ENCODE data around the gene BORCS5. TPM values are rescaled to one million over a fixed set of nuclear protein-coding genes. Genes with fewer than 3 reads are reported as not detected.

The BORCS5 gene
- total RNA-seq, 8 experiments from 2014 or later, result 7.7 to 28.2 (median 17.8) TPM

DNA sequence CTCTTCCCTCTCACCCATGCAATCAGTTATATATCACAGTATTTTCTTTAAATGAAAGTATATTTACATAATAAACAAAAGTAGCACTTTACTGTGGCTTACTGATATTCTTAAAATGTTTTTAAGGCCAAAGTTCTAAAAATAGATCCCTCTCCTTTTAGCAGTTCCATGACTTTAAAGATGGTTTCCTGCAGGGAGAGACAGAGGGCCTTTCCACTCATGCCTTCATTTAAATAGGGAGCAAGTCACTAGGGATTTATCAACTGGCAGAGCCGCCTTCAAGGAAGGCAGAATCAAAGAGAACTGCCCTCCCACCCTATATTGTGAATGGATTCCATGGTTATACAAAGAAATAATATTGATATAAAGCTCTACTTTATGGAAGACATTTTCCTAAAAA, 150.2 kb downstream of the BORCS5 start:
- no peak overlapping the region for H3K4me3 ChIP-seq
- in situ Hi-C loops (cut with MboI; ENCODE audit: low pct_unique_long_range_greater_than_20kb in 2 of 9, low sequenced_read_pairs in 9 of 9, unreplicated experiment in 9 of 9), result loop anchor here in 1 of 9 experiments (25.0 kb wide), 1 partner anchor 205 kb away; the partner anchor contains the start of gene CDKN1B
- no peak overlapping the region for H3K27ac ChIP-seq
- 38 to 89% (median 56%) methylated on average over 1 of the region's 1 CpG; no CpG with 5 or more reads in 5 of the 10 experiments for WGBS, 10 experiments
- peaks cover 11 to 18% of the 10 kb centered on the region in 2 donors for H3K4me1 ChIP-seq (replicated peaks in 1 of 2)
- no peak for ATAC-seq (replicated peaks in 6 of 8)

DNA sequence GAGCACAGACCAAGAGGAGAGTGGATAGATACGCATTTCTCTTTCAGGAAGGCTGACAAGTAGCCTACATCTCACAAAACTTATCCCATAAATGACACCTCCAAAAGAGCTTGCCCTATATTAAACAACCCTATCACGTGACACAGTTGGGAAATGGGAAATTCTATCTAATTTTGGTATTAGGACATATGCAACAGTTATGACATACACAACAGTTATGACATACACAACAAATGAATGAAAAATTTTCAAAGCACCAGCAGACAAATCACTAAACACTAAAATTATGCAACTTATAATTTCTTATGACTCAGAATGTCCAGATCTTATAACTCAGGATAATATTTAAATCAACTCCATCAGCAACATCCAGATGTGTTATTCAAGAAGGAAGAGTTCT, 151.7 kb downstream of the BORCS5 start:
- ATAC-seq (replicated peaks in 6 of 8), result no peak
- peaks cover 11 to 29% of the 10 kb centered on the region in 2 donors for H3K4me1 ChIP-seq (replicated peaks in 1 of 2)
- H3K4me3 ChIP-seq, result no peak overlapping the region
- in situ Hi-C loops (cut with MboI; ENCODE audit: low pct_unique_long_range_greater_than_20kb in 2 of 9, low sequenced_read_pairs in 9 of 9, unreplicated experiment in 9 of 9), result loop anchor here in 1 of 9 experiments (25.0 kb wide), 1 partner anchor 204 kb away; the partner anchor contains the start of gene CDKN1B
- H3K27ac ChIP-seq, result no peak overlapping the region
- WGBS, 10 experiments, result 90 to 100% (median 100%) methylated on average over 1 to 2 of the region's 2 CpGs; no CpG with 5 or more reads in 3 of the 10 experiments

DNA sequence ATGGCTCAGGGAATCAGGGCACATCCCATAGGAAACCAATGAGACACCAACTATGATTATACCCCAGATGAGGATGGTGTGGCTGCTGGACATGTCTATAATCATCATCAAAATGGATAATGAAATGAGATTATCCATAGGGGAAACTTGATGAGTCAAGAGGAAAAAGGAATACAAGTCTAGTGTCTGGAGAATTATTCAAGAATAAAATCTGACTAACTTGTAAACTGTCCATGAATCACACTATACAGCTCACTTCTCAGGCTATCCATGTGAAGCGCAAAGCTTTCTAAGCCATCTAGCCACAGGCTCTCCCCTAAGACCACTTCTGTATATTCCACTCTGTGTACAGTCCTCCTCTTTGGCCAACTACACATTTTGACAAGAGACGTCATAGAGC, 153.3 kb downstream of the BORCS5 start:
- H3K4me3 ChIP-seq, result no peak overlapping the region
- WGBS, 10 experiments, result 25 to 100% (median 86%) methylated on average over 1 to 2 of the region's 2 CpGs; no CpG with 5 or more reads in 3 of the 10 experiments
- in situ Hi-C loops (cut with MboI; ENCODE audit: low pct_unique_long_range_greater_than_20kb in 2 of 9, low sequenced_read_pairs in 9 of 9, unreplicated experiment in 9 of 9), result loop anchor here in 1 of 9 experiments (25.0 kb wide), 1 partner anchor 202 kb away; the partner anchor contains the start of gene CDKN1B
- ATAC-seq (replicated peaks in 6 of 8), result peak in 1 of 8 experiments; percentile 63
- no peak overlapping the region for H3K27ac ChIP-seq
- H3K4me1 ChIP-seq (replicated peaks in 1 of 2), result peaks cover 15 to 39% of the 10 kb centered on the region in 2 donors

DNA sequence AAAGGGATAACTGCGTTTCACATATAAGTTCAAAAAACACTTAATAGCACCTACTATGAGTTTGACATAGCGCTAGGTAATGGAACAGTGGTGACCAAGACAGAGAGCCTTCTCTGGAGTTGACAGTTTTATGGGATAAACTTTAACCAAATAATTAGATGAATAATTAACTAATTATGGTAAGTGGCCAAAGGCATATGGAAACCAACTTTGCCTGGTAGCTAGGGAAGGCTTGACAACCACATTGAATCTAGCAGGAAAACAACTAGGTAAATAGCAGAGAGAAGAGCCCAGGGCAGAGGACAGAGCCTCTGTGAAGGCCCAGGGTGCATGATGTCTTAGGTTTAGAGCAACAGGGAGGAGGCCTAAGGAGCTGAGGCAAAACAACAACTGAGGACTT, 153.7 kb downstream of the BORCS5 start:
- no peak for ATAC-seq (replicated peaks in 6 of 8)
- Histone ChIP-seq H3K4me3 (no peak overlapping the region), H3K4me1 (replicated peaks in 1 of 2) (peaks cover 15 to 37% of the 10 kb centered on the region in 2 donors), H3K27ac (no peak overlapping the region)
- in situ Hi-C loops (cut with MboI; ENCODE audit: low pct_unique_long_range_greater_than_20kb in 2 of 9, low sequenced_read_pairs in 9 of 9, unreplicated experiment in 9 of 9), result loop anchor here in 1 of 9 experiments (25.0 kb wide), 1 partner anchor 202 kb away; the partner anchor contains the start of gene CDKN1B
- 50 to 100% (median 100%) methylated on average over 1 to 2 of the region's 2 CpGs; no CpG with 5 or more reads in 2 of the 10 experiments for WGBS, 10 experiments

DNA sequence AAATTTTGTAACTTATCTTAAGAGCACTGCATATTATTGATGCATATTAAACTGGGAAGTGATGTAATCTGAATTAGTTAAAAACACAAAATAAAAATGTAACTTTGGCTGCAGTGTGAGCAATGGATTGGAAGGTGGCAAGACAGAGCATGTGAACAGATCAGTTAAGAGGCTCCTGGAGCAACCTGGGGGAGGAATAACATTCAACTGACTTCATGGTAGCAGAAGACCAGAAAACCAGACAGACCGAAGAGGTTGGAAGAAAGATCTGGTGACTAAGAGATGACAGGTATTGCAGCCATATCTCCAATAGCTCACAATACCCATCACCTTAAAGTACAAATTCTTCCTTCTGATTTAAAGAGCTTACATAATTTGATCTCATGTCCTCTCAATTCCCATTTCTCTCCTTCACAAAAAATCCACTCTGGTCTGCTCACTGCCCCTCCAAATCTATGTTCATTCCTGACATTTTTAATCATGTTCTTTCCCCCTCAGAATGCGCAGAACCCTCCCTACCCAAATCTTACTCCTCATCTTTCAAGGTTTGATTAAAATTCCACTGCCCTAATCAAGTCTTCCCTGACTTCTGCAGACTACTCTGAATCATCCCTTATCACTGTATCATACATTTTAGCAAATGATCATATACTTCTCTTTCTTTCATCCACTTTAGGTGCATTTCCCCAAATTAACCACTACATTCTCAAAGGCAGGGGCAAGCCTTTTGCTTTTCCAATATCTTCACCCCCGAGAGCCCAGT, 154.3 kb downstream of the BORCS5 start:
- no peak overlapping the region for H3K27ac ChIP-seq
- peaks cover 9 to 32% of the 10 kb centered on the region in 2 donors for H3K4me1 ChIP-seq (replicated peaks in 1 of 2)
- WGBS, 10 experiments, result 0 to 100% (median 83%) methylated on average over 1 to 3 of the region's 3 CpGs; no CpG with 5 or more reads in 1 of the 10 experiments
- in situ Hi-C loops (cut with MboI; ENCODE audit: low pct_unique_long_range_greater_than_20kb in 2 of 9, low sequenced_read_pairs in 9 of 9, unreplicated experiment in 9 of 9), result loop anchor here in 1 of 9 experiments (25.0 kb wide), 1 partner anchor 201 kb away; the partner anchor contains the start of gene CDKN1B
- no peak for ATAC-seq (replicated peaks in 6 of 8)
- H3K4me3 ChIP-seq, result no peak overlapping the region

DNA sequence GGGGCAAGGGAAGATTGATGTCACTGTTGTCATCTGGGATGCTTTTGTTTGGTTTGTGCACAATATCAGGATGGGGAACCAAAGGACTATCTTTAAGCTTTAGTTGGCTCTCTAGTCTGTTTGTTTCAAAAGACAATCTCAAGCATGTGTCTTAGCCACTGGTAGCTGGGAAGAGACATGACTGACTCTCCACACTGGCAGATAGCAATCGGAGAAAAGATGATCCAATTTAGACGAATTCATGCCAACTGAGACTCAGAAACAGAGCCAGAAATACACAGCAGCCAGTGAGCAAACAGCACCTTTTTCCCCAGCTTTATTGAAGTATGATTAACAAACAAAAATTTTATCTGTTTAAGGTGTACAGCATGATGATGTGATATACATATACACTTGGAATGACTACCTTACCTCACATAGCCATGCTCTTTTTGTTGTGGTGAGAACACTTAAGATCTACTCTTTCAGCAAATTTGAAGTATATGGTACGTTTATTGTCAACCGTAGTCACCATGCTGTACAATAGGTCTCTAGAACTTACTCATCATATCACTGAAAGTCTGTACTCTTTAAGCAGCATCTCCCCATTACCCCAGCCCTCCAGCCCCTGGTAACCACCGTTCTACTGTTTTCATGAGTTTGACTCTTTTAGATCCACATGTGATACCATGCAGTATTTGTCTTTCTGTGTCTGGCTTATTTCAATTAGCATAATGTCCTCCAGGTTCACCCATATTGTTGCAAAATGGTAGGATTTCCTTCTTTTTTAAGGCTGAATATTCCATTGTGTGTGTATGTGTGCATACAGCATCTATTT, 155.2 kb downstream of the BORCS5 start:
- WGBS, 10 experiments, result 64 to 100% (median 90%) methylated on average over 1 to 5 of the region's 5 CpGs
- peaks cover 4 to 28% of the 10 kb centered on the region in 2 donors for H3K4me1 ChIP-seq (replicated peaks in 1 of 2)
- H3K27ac ChIP-seq, result no peak overlapping the region
- in situ Hi-C loops (cut with MboI; ENCODE audit: low pct_unique_long_range_greater_than_20kb in 2 of 9, low sequenced_read_pairs in 9 of 9, unreplicated experiment in 9 of 9), result loop anchor here in 1 of 9 experiments (25.0 kb wide), 1 partner anchor 200 kb away; the partner anchor contains the start of gene CDKN1B
- peak in 3 of 8 experiments; percentile 56 to 73 (median 63) for ATAC-seq (replicated peaks in 6 of 8)
- no peak overlapping the region for H3K4me3 ChIP-seq

DNA sequence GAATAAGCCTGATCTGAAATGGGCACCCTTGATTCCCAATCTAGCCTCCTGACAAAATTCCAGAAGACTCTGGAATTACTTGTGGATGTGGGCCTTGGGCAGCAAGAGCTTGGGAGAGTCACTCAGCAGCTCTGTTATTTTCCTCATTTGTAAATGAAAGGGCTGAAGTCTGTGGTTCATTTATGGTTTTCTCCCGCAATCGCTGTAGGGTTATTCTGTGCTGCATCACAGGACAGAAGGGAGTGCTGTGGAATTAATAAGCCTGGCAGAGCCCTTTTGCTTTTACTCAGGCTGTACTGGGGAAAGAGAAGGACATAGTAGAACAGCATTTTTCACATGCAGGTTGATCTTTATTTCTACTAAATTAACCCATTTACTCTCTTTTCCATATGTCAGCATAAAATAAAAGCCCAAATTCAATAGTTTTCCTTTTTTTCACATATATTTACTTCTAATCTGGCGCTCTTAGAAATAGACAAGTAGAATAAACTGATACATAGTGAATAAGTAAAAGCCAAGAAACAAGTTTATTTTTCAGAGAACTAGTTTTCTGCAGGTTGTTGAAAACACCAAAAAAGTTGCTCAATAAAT, 156.6 kb downstream of the BORCS5 start:
- Histone ChIP-seq H3K4me3 (no peak overlapping the region), H3K27ac (no peak overlapping the region), H3K4me1 (replicated peaks in 1 of 2) (peaks cover 4 to 39% of the 10 kb centered on the region in 2 donors)
- 33 to 100% (median 54%) methylated on average over 1 to 3 of the region's 3 CpGs for WGBS, 10 experiments
- in situ Hi-C loops (cut with MboI; ENCODE audit: low pct_unique_long_range_greater_than_20kb in 2 of 9, low sequenced_read_pairs in 9 of 9, unreplicated experiment in 9 of 9), result loop anchor here in 1 of 9 experiments (25.0 kb wide), 1 partner anchor 199 kb away; the partner anchor contains the start of gene CDKN1B
- peak; percentile 38 to 97 (median 81) for ATAC-seq (replicated peaks in 6 of 8)

DNA sequence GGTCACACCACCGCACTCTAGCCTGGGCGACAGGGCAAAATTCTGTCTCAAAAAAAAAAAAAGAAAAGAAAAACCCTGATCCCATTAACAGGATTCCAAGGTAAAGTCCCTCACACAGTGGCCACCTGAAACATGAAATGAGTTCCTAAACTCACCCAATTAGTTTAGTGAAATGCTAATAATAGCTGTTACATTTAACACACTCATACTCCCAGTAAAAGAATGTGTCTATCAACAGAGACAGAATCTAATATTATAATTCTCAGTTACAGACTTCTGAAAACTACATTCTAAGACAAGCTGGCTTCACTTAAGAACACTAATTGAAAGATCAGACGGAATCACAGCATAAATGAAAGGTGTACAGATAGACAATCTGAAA, 161.6 kb downstream of the BORCS5 start:
- H3K4me1 ChIP-seq (replicated peaks in 1 of 2), result peaks cover 21 to 52% of the 10 kb centered on the region in 2 donors
- ATAC-seq (replicated peaks in 6 of 8), result peak in 2 of 8 experiments; percentile 38 to 64
- H3K4me3 ChIP-seq, result peak overlapping the region in 4 of 5 donors; percentile 34 to 43 (median 39)
- no peak overlapping the region for H3K27ac ChIP-seq
- WGBS, 10 experiments, result 67 to 100% (median 96%) methylated on average over 1 to 3 of the region's 3 CpGs; no CpG with 5 or more reads in 2 of the 10 experiments
- in situ Hi-C loops (cut with MboI; ENCODE audit: low pct_unique_long_range_greater_than_20kb in 2 of 9, low sequenced_read_pairs in 9 of 9, unreplicated experiment in 9 of 9), result loop anchor here in 1 of 9 experiments (25.0 kb wide), 1 partner anchor 194 kb away; the partner anchor contains the start of gene CDKN1B

DNA sequence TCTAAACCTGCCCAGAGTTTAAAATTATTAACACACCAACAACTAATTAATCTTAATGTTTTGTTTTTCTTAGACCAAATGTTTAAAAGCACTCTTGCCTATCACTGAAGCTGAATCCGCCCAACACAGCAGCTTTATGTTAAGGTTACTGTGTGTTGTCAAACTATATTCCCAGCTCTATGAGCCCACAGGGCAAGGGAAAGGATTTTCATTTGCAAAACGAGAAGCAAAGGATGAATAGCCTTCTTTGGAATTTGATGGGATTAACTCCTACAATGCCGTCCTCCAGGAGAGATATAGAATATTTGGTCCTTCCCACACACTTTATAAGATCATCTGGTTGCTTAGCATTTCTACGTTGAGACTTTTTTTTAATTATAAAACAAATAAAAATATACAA, 162.0 kb downstream of the BORCS5 start:
- H3K4me1 ChIP-seq (replicated peaks in 1 of 2), result peaks cover 21 to 47% of the 10 kb centered on the region in 2 donors
- in situ Hi-C loops (cut with MboI; ENCODE audit: low pct_unique_long_range_greater_than_20kb in 2 of 9, low sequenced_read_pairs in 9 of 9, unreplicated experiment in 9 of 9), result loop anchor here in 1 of 9 experiments (25.0 kb wide), 1 partner anchor 193 kb away; the partner anchor contains the start of gene CDKN1B
- ATAC-seq (replicated peaks in 6 of 8), result peak in 3 of 8 experiments; percentile 79 to 99 (median 92)
- H3K4me3 ChIP-seq, result peak overlapping the region in 4 of 5 donors; percentile 34 to 43 (median 39)
- no peak overlapping the region for H3K27ac ChIP-seq
- 25 to 93% (median 53%) methylated on average over 2 to 4 of the region's 4 CpGs; no CpG with 5 or more reads in 1 of the 10 experiments for WGBS, 10 experiments

Other genes with a start within 250 kb of the BORCS5 start
- gene LRP6, start 90.0 kb upstream of the BORCS5 start, total RNA-seq, result 10 to 100 TPM; 16.9 to 45.1 (median 39.1) TPM
- 10 to 100 TPM in 2 of 8 experiments, 1 to 10 TPM in 6; 3.1 to 24.0 (median 6.3) TPM for gene MANSC1, start 6.8 kb upstream of the BORCS5 start, total RNA-seq
- gene DUSP16, start 205.8 kb downstream of the BORCS5 start, total RNA-seq, result 10 to 100 TPM in 6 of 8 experiments, 1 to 10 TPM in 2; 5.3 to 33.9 (median 25.0) TPM

All from motor neuron (in vitro differentiated cells).